Activated T-cell treated with anti-CD3 and anti-CD28 coated beads, Interleukin-2, amount 50 U/mL, for 72 hours (primary cell): ENCODE results near the gene PXYLP1. TPM values are rescaled to one million over a fixed set of nuclear protein-coding genes. Genes with fewer than 3 reads are reported as not detected.

Experiments
- ATAC-seq, 2 donors: fragments of 150-1000 bp; cut with Tn5 transposase; replicated peaks in 1 of 2; 2 replicates each; pipeline ENCODE4 v1.10.0; 2021; ENCODE audit warnings: moderate library complexity in 2 of 2, mild to moderate bottlenecking in 1 of 2
- DNase-seq, 2 donors: peaks; one replicate each; pipeline ENCODE4 v3.0.0; 2021 to 2022; ENCODE audit warnings: mixed read lengths in 1 of 2
- H3K27ac Mint-ChIP-seq: one replicate; pipeline ENCODE4 v1.8.0; 2022; ENCODE audit warnings: mild to moderate bottlenecking, moderate library complexity, mixed read lengths
- H3K27me3 Mint-ChIP-seq: one replicate; pipeline ENCODE4 v1.8.0; 2022; ENCODE audit warnings: low read depth, mixed read lengths
- H3K36me3 Mint-ChIP-seq, 2 donors: one replicate each; pipeline ENCODE4 v1.8.0; 2022; ENCODE audit warnings: mixed read lengths in 2 of 2, mild to moderate bottlenecking in 1 of 2; ENCODE audit not compliant: insufficient read depth in 2 of 2
- H3K4me1 Mint-ChIP-seq: one replicate; pipeline ENCODE4 v1.8.0; 2022; ENCODE audit warnings: low read depth, mixed read lengths
- H3K4me3 Mint-ChIP-seq, 2 donors: one replicate each; pipeline ENCODE4 v1.8.0; 2022; ENCODE audit warnings: mild to moderate bottlenecking in 2 of 2, mixed read lengths in 2 of 2, moderate library complexity in 2 of 2
- H3K9me3 Mint-ChIP-seq, 2 donors: one replicate each; pipeline ENCODE4 v1.8.0; 2022; ENCODE audit warnings: mixed read lengths in 2 of 2
- total RNA-seq, 2 donors: library from RNA; stranded (reverse); gene quantifications; one replicate each; pipeline ENCODE4 v1.2.3, GENCODE V29; 2022

PXYLP1 gene
- total RNA-seq, 2 donors from 2014 or later, result 13.2 to 14.3 TPM

DNA sequence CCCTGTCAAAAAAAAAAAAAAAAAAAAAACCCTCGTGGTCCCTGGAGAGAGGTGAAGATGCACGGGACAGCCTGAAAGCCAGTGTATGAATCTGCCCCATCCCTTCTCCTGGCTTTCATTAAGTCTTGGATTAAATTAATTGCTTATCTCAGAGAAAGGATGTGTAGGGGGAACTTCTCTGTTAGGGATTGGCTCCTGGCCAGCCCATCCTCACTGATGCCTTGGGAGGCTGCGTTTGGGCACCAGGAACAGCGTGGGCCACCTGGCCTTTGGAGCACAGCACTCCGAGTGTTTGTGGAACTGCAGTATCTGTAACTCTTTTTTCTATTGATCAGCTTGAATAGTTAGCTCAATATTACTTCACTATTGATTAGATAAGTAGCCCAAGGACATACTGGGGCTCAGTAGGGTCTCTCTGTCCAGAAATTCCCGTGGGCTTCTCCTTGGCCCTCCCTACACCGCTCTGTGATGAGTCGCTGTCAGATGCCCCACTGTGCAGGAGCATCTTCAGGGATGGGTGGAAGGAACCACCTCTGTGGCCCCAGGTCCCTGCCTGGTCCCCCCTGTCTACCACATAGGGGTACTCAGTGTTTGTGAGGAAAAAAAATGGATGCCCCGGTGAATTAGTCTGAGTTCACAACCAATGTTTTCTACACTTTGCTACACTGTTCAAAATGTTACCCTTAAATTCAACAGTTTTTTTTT is 2.0 kb downstream of the PXYLP1 start:
- Mint-ChIP-seq H3K36me3 (no peaks in the 10 kb centered on the region), H3K4me3 (peak overlapping the region; percentile 52 to 55), H3K4me1 (peaks cover 71% of the 10 kb centered on the region), H3K27ac (no peak overlapping the region), H3K27me3 (no peaks in the 10 kb centered on the region), H3K9me3 (peaks cover 0 to 1% of the 10 kb centered on the region in 2 donors)
- no peak for ATAC-seq
- DNase-seq, result no peak

DNA sequence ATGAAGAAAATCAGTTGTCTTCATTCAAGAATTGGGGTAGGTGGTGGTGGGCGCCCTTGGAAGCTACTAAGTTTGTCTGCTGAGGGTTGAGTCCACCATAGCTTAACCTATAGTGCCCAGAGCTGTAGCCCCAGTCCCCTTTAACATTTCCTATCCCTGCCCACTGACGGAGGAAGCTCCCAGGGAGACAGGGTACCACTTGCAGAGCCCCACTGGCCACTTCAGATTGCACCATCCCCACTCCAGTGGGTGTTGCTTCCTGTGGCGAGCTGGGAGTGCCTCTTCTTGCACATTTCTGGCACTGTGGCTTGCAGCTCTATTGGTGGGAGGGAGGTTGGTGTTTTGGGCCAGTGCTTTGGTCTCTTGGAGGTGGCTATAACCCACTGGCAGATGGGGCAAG is 2.7 kb downstream of the PXYLP1 start:
- H3K27ac Mint-ChIP-seq, result no peak overlapping the region
- H3K36me3 Mint-ChIP-seq, result peaks cover 0 to 1% of the 10 kb centered on the region in 2 donors
- peaks cover 78% of the 10 kb centered on the region for H3K4me1 Mint-ChIP-seq
- H3K4me3 Mint-ChIP-seq, result peak overlapping the region in 1 of 2 donors; percentile 13
- H3K9me3 Mint-ChIP-seq, result peaks cover 0 to 1% of the 10 kb centered on the region in 2 donors
- DNase-seq (peak in 1 of 2 donors; percentile 10), ATAC-seq (no peak)
- no peaks in the 10 kb centered on the region for H3K27me3 Mint-ChIP-seq

DNA sequence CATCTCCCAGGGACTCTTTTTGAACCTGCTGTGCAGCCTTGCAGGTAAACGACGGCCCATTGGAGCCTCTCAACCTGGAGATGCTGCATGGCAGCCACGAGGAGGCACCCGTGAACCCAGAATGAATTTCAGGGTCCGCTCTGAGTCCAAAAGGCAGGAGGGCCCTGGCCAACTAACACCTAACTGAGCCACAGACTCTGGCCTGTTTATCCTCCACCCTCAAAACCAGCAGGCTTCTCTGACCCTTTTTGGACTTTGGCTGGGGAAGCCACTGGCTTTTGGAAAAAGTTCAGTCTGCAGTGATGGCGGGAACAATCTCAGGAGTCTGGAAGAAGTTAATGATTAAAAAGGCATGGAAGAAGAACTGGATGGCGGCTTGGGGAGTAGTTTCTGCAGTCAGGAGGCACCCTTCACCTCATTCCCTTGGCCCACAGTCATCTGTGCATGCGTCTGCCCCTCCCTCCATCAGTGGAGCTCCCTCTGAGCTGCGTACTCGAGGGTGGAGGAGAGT is 4.1 kb downstream of the PXYLP1 start:
- no peaks in the 10 kb centered on the region for H3K27me3 Mint-ChIP-seq
- H3K9me3 Mint-ChIP-seq, result no peaks in the 10 kb centered on the region
- no peak overlapping the region for H3K4me3 Mint-ChIP-seq
- ATAC-seq (no peak), DNase-seq (no peak)
- peaks cover 0 to 1% of the 10 kb centered on the region in 2 donors for H3K36me3 Mint-ChIP-seq
- peaks cover 82% of the 10 kb centered on the region for H3K4me1 Mint-ChIP-seq
- no peak overlapping the region for H3K27ac Mint-ChIP-seq

DNA sequence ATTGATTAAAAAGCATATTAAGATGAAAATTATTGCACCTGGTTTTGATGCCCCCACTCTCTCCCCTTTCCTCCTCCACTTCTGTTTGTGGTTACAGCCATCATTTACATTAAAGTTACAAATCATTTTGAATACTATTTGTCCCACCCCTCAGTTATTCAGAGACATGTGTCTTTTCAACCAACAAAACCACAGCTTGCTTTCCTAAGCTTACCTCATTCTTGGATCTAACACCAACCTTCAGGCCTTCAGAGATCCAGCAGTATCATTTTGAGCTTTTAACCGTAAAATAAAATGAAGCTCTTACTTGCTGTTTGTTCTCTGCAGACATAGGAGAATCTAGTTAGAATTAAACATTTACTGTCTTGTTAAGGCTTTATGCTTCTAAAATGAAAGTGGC is 4.7 kb downstream of the PXYLP1 start:
- H3K9me3 Mint-ChIP-seq, result no peaks in the 10 kb centered on the region
- no peak overlapping the region for H3K27ac Mint-ChIP-seq
- H3K4me3 Mint-ChIP-seq, result peak overlapping the region; percentile 35 to 53
- H3K36me3 Mint-ChIP-seq, result peaks cover 0 to 1% of the 10 kb centered on the region in 2 donors
- H3K4me1 Mint-ChIP-seq, result peaks cover 83% of the 10 kb centered on the region
- no peaks in the 10 kb centered on the region for H3K27me3 Mint-ChIP-seq
- DNase-seq (no peak), ATAC-seq (no peak)

DNA sequence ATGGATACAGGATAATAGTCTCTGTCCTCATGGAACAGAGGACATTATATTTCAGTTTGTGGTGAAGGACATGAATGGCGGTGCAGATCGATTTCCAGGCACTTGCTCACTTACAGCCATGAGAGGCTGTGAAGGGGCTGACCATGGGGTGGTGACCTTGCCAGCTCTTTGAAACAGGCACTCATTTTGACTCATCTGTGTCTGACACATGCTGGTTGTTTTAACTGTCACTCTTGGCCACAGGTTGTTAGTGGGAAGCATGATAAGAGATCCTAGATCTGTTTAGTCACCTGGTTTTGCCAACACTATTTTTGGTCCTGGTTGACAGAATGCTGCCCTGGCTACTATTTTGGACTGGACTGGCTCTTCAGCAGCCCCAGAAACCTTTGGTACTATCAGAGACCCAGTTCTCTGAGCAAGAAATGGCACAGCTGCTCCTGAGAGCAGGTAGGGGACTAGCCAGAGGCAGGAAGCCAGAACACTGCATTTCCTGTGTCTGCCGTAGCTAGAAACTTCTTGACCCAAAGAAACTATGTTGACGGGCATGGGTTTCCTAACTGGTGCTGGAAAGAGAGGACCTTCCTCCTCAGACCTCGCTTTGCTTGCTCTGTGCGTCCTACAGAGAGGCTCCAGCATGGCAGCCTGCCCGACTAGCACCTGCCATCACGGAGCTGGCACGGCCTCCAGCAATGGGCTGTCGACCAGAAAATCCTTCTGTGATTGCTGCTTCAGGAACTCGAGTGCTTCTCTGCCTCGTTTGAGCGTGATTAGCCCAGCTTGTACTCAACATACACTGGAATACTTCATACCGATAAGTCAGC is 6.3 kb downstream of the PXYLP1 start:
- Mint-ChIP-seq H3K4me1 (peaks cover 88% of the 10 kb centered on the region), H3K27me3 (no peaks in the 10 kb centered on the region), H3K4me3 (peak overlapping the region; percentile 64 to 86), H3K36me3 (peaks cover 1 to 2% of the 10 kb centered on the region in 2 donors), H3K27ac (peak overlapping the region; percentile 93), H3K9me3 (no peaks in the 10 kb centered on the region)
- ATAC-seq (peak; percentile 94 to 96), DNase-seq (peak; percentile 66 to 69)

DNA sequence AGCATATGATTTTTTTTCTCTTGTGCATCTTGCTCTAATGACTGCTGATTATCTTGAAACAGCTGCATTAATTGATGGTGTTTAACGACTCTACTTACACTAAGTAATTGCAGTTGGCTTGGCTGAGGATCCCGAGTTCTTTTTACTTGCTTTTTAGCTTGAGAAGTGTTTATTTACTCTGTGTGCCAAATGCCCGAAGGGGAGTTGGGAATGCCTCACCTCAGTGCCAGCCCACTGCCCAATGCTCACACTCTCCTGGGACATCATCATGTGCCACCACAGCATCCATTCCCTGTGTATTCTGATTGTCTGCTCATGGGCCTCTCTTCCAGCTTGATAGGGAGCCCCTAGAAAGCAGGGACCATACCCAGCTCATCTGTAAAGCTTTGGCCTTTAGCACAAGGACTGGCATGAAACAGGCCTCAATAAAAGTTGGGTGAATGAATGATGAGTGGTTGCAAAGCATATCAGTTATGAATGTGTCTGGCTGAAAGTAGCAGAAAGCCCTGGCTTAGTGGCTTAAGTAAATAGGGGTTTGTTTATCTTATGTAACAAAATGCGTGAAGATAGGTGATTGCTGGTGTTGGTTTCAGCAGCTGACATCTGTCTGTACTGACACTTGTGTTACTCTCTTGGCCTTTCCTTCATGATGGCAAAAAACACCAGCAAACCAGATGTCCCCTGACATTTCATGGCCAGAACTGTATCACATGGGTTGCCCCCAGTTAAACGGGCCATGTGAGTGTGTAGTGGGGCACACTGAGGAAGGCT is 8.1 kb downstream of the PXYLP1 start:
- Mint-ChIP-seq H3K27me3 (no peaks in the 10 kb centered on the region), H3K9me3 (no peaks in the 10 kb centered on the region), H3K36me3 (peaks cover 1 to 2% of the 10 kb centered on the region in 2 donors), H3K27ac (no peak overlapping the region), H3K4me1 (peaks cover 80% of the 10 kb centered on the region), H3K4me3 (peak overlapping the region; percentile 64 to 86)
- DNase-seq (no peak), ATAC-seq (no peak)

DNA sequence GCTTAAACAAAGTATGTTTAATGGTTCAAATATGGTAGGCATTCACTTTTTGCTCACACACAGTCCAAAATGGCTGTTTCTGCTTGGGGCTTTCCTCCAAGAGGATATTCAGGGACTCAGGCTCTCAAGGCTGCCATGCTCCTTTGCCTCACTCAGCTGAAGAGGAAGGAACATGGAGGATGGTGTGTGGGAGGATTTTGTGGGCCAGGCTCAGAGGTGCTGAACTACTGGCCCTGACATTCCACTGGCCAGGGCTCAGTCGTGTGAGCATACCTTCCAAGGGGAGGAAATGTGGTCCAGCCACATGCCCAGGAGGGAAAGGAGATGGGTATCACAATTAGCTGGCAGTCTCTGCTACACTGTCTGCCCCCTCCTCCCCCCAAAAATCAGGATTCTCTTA is 8.7 kb downstream of the PXYLP1 start:
- no peak overlapping the region for H3K27ac Mint-ChIP-seq

DNA sequence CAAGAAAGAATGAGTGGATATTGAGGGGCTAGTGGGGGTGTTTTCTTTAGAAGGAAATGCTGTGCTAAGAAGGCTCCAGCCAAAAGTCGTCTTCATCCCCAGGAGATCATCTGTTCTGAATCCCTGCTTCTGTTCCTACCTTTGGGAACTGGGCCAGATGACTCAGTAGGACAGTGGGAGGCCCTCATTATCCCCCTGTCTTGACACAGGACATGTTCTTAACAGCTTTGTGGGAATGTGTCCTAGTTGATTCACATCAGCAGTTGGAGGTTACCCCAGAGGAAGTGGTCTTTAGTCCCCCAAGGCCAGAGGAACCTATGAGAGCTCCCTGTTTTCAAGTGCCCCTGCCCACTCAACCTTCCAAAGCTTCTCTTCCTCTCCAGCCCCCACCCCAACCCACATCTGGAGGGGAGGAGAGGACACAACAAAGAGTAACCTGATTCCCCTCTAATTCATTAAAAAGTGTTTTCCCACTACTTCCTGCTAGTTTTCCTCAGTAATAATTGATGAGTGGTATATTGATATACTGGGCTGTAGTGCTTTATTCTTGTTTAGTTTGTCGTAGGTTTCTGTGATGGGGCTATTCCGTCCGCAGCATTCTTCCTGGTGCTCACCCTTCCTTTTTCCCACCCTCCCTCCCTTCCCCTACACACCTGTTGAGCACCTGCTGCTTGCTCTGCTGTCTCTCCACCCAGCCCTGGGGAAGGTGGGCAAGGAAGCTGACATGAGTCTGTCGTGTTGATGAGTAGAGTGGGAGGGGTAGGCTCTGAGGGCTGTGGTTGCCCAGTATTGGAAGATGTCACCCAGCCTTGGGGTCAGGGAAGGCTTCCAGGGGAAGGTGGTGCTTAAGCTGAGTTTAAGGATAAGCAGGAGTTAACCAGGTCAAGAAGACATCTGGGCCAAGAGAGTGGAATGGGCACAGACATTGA is 9.3 kb downstream of the PXYLP1 start:
- ATAC-seq (no peak), DNase-seq (no peak)
- Mint-ChIP-seq H3K9me3 (no peaks in the 10 kb centered on the region), H3K27ac (no peak overlapping the region), H3K36me3 (peaks cover 1 to 2% of the 10 kb centered on the region in 2 donors), H3K4me3 (no peak overlapping the region), H3K4me1 (peaks cover 67% of the 10 kb centered on the region), H3K27me3 (no peaks in the 10 kb centered on the region)

More for the DNA sequence above, 8.7 kb downstream of the PXYLP1 start:
- no peaks in the 10 kb centered on the region for H3K9me3 Mint-ChIP-seq
- H3K27me3 Mint-ChIP-seq, result no peaks in the 10 kb centered on the region
- no peak for DNase-seq
- H3K4me3 Mint-ChIP-seq, result no peak overlapping the region
- H3K36me3 Mint-ChIP-seq, result peaks cover 1 to 2% of the 10 kb centered on the region in 2 donors
- peaks cover 74% of the 10 kb centered on the region for H3K4me1 Mint-ChIP-seq
- ATAC-seq, result no peak

DNA sequence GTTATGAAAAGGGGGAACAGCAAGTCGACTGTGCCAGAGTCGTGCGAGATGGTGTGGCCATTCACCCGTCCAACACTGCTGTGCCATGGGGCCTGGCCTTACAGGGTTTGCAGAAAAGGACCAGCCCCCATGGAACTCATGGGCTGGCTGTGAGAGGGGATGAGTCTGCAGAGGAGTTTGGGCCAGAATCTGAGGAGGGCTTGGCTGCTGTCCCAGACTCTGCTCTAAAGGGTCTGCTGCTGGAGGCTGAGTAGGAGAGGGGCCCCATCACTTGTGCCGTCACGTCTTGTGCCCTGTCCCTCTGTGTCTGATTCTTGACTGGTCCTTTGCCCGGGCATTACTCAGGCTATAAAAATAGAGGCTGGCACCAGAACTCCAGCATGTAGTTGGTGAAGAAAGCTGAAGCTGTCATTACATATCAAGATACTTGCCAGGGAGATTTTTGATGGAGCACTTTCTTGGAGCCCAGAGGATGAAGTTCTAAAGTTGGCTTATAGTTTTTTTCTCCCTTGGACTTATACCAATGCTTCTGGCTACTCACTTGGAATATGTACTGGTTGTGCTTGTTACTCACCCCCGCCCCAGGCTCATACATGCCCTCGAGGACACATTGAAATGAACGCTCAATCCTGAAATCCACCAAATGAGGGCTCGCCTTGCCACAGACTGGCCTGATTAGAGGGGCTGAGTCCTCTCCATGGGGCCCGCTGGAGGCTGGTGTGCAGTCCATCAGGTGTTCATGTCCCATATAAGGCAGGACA is 10.2 kb downstream of the PXYLP1 start:
- no peak overlapping the region for H3K4me3 Mint-ChIP-seq
- H3K9me3 Mint-ChIP-seq, result no peaks in the 10 kb centered on the region
- H3K4me1 Mint-ChIP-seq, result peaks cover 59% of the 10 kb centered on the region
- H3K36me3 Mint-ChIP-seq, result peaks cover 1 to 2% of the 10 kb centered on the region in 2 donors
- H3K27me3 Mint-ChIP-seq, result no peaks in the 10 kb centered on the region
- no peak overlapping the region for H3K27ac Mint-ChIP-seq
- DNase-seq (no peak), ATAC-seq (no peak)

DNA sequence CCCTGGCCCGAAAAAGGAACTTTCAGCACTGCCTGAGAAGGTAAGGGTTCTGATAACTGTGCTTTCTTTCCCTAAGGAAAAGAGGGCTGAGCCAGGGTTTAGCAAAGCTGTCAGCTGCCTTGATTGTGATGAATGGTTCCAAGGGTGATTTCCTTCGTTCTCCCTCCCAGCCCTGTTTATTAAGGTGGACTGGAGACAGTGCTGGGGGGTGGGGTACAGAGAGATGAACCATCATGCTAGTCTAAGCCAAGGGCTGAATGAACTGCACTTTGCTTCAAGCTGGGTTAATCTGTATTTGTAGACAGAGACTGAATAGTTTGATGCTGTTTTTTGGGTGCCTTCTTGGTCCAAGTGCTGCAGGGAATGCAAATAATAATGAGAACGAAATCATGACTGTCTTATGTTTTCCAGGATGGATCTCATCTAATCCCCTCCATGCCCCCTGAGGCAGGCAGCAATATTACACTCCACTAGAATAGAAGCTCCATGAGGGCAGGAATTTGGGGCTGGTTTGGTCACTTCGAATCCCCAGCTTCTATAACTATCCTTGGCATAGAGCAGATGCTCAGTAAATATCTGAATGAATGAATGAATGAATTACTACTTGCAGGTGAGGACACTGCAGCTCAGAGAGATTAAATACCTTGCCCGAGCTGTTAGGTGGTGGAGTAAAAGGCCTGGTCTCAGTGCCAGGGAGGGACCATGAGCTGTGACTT is 10.9 kb downstream of the PXYLP1 start:
- DNase-seq, result no peak
- Mint-ChIP-seq H3K4me3 (peak overlapping the region; percentile 22 to 52), H3K27ac (peak overlapping the region; percentile 21), H3K36me3 (peaks cover 1 to 2% of the 10 kb centered on the region in 2 donors), H3K27me3 (no peaks in the 10 kb centered on the region), H3K4me1 (peaks cover 53% of the 10 kb centered on the region), H3K9me3 (no peaks in the 10 kb centered on the region)
- ATAC-seq, result no peak

DNA sequence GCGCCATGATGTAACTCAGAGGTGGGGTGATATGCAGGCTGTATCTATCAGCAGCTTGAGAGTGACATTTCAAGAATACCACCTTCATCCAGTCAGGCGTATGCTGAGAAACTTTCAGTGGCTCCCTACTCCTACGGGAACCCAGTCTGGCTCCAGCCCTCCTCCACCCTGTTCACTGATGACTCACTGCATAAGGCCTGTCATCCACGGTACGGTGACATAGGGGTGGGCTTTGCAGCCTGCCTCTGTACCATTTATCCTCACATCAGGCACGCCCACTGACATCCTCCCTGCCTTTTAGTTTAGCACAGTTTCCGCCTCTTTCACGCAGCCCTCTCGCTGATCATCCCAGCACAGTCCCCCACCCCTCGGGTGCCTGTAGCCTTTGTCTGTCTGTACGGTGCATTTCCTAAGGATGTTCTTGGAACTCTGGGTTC is 11.7 kb downstream of the PXYLP1 start:
- ATAC-seq (peak; percentile 99), DNase-seq (peak; percentile 63 to 77)
- H3K27me3 Mint-ChIP-seq, result no peaks in the 10 kb centered on the region
- peaks cover 46% of the 10 kb centered on the region for H3K4me1 Mint-ChIP-seq
- peak overlapping the region; percentile 22 to 52 for H3K4me3 Mint-ChIP-seq
- no peak overlapping the region for H3K27ac Mint-ChIP-seq
- H3K9me3 Mint-ChIP-seq, result no peaks in the 10 kb centered on the region
- peaks cover 1 to 2% of the 10 kb centered on the region in 2 donors for H3K36me3 Mint-ChIP-seq
